HG03175 (cell line): ENCODE data around the gene B4GALT3.

Source experiments
- ATAC-seq: cut with Tn5 transposase; IDR thresholded peaks from one replicate; pipeline ENCODE4 v1.9.1; 2021; ENCODE audit warnings: mild to moderate bottlenecking, moderate library complexity; ENCODE audit not compliant: unreplicated experiment

B4GALT3 gene

GRCh38 chr1:161131523-161132409 is 45.5 kb downstream of the B4GALT3 start:
- ATAC-seq: peak; percentile 3

DNA sequence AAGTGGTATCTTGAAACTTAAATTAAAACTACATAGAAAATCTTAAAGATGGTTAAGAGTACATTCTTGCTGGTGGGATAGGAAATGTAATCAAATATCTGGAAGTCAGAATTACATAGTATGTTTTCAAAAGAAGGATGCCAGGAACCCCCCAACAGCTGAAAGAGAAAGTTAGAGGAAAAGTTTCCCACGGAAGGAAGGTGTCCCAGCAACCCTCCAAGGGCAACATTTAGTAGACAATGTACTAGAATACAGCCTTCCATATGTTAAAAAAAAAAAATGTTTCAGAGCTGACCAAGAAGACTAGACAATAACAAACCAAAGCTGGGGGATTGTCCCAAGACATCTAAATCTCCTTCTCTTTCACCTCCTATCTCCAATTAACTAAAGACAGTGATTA is 47.0 kb downstream of the B4GALT3 start:
- ATAC-seq: no peak

GRCh38 chr1:161128591-161129420 is 48.5 kb downstream of the B4GALT3 start:
- ATAC-seq: no peak

DNA sequence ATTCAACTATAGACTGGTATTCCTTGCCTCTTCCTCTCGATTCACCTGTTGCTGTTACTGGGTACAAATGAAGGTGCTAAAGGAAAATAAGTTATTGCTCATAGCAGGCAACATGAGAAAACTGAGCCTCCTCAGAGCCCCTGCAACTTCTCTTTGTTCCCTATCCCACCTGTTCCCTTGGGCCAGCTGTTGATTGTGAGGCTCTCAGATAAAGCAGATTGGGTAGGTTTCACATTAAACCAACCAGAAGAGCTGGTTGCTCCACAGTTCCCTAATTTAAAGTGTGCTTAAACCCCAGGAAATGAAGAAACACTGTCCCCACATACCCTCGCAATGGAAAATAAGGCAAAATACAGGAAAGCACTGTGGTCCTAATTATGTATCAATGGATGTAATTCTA is 49.7 kb downstream of the B4GALT3 start:
- ATAC-seq: no peak

DNA sequence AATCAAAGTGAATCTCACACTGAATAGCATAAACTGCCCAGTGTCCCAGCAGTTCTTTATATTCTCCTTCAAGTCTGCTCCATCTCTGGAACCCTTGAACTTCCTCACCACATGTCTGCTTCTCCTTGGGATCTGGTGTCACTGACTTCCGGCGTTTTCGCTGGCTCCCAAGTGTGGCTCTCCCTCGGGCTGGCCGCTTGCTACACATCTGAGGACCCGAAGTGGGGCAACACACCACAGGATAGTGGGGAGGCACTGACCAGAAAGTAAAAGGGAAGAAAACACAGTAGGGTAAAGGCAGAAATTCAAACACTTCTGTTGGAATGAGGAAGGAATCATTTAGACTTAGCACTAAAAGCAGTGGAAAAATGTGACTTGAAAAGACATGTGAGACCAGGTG is 54.3 kb downstream of the B4GALT3 start:
- no peak for ATAC-seq

- ATAC-seq: no peak
Observed at GRCh38 chr1:161121834-161122233, 55.5 kb downstream of the B4GALT3 start.
